GM19099 (cell line): Measurements from ENCODE around the gene TMEM26.

ENCODE experiments used
- POLR2A ChIP-seq: IDR thresholded peaks from 3 replicates; pipeline ENCODE4 v1.6.1; 2011; ENCODE audit warnings: low read depth; ENCODE audit not compliant: insufficient read length; ENCODE audit errors: extremely low read depth

Gene TMEM26

DNA sequence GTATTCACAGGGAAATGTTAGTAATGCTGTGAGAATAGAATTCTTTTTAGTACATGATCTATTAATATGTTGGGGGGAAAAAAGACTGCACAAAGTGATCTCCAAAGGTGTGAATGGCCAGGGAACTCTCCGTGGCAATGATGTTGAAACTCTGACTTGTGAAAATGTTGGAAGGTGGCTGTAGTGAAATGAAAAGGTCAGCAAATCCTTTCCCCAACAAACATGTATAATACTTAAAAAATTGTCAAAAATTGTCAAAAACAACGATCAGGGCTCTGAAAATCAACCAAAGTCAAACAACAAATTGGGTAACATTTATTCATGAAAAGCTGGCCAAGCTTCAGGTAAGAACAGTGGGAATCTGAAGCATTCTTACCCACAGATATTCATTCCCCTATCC, 35.5 kb downstream of the TMEM26 start:
- TF ChIP-seq POLR2A = no peak

DNA sequence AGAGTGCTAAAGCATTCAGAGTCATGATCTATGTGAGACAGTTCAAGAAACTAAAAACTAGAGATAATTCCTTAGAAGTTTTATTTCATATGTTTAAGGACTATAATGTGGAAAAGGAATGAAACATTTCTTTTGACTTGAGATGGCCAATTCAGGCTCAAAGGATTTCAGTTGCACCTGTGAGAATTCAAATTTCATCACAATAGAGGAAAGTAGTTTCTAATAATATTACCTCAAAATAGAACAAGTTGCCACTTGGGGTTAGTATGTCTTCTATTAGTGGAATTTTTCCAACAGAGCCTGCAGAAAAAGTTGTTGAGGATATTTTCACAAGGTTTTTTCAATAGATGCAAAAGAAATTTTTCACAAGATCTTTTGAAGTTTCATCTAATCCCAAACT, 37.4 kb downstream of the TMEM26 start:
- TF ChIP-seq POLR2A = no peak

DNA sequence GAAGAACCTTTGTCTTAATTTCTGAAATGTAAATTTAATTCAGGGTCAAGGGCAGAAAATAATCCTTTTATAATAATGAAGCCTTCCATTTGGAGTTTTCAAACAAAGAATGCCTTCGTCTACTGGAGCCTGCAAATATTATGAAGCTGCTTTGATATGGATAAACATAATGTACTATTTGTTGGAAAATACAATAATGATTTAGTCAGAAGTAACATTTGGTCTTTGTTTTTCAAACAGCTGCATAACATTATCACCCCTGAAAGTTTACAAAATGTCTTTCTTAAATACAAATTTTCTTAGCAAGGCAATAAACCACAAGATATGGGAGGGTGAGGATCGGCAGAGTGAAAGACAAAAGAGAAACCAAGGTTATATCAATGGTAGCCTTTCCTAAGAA, 41.5 kb downstream of the TMEM26 start:
- no peak for TF ChIP-seq POLR2A

DNA sequence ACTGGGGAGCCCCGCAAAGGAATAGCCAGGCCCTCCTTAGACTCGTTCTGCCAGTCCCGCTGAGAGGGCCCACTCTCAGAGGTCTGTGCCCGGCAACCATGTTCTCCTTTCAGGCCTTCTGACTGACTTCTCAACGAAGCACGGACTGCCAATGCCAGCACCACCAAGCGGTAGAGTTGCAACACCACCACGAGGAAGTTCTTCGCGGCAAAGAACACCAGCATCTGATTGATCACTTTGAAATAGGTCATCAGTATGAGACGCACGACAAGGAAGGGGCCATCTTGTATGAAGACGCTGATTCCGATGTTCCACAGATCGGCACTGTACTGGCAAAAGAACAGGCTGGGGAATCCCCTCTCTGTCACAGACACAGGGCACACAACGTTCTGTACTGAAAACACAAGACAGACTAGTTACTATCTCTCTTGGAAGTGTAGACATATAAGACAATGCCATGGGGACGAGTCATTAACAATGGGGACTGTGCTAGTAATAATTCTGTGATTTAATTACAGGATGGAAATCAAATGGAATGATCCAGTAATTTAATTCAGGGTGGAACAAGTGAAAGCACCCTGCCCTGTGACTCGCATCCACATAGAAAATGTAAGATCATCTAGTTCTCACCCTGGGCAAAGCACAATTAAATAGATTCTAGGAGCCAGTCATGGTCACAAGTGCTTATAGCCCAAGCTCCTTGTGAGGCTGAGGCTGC, 42.7 kb downstream of the TMEM26 start:
- no peak for TF ChIP-seq POLR2A

DNA sequence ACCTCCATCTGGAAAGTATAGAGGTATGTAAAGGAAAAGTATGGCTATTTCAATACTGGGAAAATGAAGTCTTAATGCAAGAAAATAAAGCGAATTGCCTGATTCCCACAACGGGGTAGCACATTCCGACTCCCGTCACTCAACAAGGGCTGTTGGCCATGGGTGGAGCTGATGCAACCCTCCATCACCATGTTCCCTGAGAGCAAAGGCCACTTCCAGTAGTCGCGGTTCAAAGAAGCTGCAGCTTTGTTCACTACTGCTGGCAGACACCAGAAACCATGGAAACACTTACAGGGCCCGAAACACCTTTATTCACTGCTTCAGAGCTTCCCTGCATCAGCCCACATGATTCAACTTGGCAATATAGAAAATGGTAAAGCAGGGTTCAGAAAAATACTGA, 44.0 kb downstream of the TMEM26 start:
- no peak for TF ChIP-seq POLR2A

DNA sequence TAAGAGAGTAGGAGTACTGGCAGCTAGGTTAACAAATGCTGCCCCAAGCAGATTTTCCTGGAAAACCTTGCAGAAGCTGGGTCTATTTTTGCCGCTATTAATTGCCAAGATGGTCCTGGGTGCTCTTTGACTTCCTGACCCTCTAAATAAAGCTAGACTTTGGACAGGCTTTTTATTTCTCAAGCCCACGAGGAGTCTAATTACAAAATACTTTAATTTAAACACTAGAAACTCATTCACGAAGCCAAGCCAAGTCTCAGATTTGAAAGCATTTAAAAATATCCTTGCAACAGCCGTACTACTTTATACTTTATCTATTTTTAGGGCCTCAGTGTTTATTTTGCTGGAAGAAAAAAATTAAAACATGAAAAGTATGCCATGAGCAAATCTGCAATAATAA, 45.1 kb downstream of the TMEM26 start:
- TF ChIP-seq POLR2A = no peak

DNA sequence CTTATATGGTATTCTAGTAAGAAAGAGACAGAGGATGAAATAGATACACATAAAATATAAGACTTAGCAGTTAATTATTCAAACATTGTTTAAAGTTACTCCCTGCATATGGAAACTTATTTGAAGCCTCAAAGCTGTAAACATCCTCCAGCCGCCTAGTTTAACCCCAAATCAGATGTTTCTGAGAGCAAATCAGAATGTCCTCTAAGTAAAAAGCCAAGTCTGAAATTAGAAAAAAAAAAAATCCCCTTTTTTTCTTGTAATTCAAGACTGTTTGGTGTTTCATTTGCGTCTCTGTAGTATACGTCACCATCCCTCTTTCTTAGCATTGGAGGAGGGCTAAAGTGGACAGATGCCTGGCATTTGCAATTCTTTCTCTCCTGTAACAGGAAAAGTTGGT, 46.4 kb downstream of the TMEM26 start:
- TF ChIP-seq POLR2A = no peak

DNA sequence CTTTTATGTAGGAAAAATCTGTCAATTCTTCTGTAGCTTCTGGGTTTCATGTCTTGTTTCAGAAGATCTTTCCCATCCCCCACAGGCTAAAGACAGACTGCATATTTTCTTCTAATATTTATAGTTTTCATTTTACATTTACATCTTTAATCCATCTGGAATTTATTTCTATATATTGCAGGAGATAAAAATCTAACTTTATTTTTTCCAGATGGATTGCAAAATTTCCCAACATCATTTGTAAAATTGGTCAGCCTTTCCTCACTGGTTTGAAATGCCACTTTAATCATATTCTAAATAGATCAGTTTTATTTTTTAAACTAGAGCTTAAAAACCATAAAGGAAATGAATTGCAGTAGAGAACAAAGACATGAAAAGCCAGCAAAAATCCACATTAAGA, 46.9 kb downstream of the TMEM26 start:
- no peak for TF ChIP-seq POLR2A

DNA sequence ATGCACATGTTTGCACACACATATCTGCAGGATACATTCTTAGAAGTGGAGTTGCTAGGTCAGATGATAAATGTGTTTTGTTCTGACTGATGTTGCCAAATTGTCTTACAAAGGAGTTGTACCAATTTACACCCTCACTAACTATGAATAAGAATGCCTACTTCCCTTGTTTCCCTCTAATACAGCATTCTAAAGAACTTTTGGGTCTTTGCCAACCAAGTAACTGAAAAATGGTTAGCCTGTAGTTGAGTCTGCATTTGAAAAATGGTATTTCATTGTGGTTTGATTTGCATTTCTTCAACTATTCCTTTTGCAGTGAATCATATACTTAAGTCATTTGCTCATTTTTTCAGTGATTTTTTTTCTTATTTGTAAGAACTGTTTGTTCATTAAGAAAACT, 48.4 kb downstream of the TMEM26 start:
- TF ChIP-seq POLR2A = no peak

DNA sequence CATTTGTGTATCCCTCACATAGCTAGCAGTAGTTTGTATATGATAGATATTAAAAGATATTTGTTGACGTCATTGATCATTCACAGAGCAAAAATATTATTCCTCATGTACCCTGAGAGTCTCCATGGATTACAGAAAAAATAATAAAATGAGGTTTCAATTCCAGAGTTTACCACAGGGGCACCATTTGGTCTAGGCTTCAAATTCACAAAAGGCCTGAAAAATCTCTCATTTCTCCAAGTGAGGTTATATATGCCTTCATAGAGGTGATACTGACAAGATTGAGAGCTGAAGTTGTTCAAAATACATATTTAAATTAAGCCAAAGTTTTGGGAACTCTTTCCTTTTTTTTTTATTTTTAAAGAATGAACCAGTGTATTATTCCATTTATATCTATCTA, 52.7 kb downstream of the TMEM26 start:
- no peak for TF ChIP-seq POLR2A

DNA sequence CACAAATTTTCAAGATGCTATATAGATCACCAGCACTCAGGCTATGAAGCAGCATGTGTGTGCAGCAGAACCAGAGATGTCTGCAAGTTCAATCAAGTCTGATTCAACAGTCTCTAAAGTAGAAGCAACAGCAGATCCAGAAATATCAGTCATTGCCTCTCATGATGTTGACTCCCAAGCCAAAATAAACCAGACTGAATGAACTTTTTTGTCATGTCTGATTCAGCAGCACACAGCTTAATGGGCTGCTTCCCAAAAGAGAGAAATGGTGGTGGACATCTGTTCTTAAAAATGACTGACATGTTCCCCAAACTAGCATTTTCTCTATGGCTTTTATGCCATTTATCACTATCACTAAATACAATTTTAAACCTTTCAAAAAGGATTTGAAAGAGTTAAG, 53.8 kb downstream of the TMEM26 start:
- TF ChIP-seq POLR2A = no peak

DNA sequence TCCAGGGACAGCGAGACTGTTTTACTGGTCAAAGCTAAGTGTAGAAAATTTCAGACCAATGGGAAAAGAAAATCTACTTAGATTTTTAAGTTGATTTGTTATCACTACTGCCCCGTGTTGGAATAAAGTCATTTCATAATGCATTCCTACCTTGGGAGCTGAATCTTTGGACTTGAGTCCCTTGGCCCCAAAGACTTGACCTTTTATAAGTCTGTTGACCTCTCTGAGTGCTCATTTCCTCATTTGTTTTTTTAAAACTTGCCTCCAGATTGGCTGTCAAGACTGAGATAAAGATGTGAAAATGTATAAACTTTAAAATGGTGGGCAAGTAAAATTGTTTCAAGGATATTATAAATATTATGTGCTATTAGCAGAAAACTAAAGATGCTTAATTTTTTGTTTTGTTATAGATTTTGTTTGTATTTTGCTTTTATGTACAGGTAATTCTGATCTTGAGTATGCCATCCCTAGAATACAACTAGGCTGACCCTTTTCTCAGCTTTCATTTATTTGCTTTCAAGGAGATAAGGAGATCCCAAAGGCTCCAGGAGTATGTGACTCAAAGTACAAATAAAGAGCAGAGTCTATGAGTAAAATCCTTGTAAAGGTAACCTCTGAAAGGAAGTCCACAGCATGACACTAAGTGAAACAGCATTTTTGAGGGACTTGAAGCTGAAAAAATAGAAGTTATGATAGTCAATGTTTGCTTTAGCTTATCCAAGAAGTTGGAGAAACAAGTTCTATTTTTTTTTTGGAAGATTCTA, 54.6 kb downstream of the TMEM26 start:
- no peak for TF ChIP-seq POLR2A

DNA sequence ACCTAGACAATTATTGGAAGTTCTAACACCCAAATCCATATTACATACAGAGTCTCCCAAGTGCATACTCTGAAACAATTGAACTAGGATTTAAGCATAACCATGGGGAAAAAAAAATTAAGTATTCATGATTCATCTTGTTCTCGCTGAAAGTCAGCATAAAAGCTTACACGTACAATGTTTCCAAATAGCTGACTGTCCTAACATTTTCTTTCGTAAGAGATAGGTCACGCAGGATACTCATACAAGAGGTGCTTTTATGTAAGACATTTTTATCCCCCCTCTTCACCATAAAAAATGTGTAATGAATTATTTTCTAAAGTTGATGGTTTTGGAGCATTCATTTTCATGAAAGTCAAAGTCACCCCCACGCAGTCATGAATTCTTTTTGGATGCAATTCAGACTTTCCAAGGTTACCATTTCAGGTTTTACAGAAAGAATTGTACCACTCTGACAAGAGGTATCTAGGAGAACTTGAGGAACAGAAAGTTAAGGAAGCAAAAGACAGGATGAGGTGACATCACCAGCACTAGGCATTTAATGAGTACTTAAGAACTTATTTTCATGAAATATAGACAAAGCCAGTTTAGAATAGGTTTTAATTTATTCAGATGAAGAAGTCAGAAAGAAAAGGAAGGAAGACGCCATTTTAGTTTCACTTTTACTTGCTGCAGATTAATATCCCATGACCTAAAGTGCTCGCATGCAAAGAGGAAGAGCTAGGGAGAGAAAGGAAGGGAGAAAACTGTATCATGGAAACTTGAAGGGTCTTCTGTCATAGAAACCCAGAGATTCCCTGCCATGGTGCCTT, 55.8 kb downstream of the TMEM26 start:
- TF ChIP-seq POLR2A = no peak

DNA sequence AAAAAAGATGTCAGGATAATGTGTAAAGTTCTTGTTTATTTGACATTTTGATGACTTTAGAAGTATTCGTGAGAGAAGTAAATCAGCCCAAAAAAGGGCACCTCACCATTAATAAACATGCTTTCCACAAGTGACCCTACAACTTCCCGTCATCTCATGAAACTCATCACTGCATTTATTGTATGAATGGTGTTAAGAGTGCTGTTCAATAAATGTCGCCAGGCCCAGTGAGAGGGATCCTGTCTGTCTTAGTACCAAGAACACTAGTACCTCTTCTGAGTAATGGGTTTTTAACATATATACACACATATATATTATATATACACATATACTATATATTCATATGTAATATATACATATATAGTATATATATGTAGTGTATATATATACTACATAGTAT, 61.9 kb downstream of the TMEM26 start:
- TF ChIP-seq POLR2A = no peak

DNA sequence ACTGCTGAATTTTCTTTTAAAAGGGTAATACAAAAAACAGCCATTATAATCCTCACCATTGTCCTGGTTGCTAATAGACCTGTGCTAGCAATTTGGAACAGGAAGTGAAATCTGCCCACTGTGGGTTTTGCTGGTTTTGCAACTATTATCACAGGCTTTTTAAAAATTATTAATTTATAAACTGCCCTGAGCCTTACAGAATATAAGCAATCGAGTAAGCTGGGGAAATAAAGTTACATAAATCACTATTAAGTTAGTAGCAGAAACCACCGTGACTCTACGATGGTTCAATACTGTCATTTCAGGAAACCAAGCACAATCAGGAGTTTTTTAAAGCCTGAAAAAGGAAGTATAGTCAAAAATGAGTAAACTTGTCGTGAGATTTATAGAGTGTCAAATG, 62.3 kb downstream of the TMEM26 start:
- no peak for TF ChIP-seq POLR2A

DNA sequence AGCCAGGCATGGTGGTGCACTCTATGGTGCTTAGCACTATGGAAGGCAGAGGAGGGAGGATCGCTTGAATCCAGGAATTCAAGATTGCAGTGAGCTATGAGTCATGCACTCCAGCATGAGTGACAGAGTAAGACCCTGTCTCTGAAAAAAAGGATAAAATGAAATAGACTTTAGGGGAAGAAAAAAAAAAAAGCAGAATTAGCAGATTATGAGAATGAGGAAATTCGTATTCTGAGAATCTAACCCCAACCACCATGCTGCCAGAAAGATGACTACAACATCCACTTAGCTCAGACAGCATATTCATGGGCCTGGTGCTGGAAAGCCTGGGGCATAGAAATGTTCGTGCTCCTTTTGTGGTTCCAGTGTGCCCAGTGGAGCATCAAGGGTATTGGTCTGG, 63.3 kb downstream of the TMEM26 start:
- TF ChIP-seq POLR2A = no peak

DNA sequence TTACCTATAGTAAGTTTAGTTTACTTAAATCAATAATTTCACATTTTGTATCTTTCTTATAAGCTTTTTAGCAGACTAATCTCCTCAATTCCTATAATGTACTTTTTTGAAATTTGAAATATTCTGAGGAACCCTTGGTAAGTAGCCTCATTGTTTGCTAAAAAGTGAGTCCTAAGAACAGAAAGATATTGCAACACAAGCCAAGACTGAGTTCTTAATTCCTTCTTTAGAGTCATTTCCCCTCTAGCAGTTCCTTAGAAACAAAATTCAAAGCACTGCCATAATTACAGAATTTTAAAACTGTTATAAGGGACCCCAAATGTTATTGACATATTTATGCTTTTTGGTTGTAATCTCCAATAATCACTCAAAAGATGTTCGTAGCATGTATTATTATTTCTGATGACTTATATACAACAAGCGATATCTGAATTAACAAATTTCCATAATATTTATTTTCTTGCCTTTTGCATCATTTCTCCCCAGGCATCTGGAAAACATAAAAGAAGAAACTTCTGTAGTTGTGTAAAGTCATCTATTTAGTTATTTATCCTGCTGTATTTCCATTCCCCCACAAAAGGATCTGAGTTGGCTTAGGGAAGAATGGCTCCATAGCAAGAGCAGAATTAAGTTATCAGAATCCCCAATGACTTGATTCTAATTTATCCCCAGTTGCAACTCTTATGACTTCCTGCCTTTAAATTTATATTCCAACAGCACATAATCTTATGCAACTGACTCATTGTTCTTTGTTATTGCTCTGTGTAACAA, 67.8 kb downstream of the TMEM26 start:
- TF ChIP-seq POLR2A = no peak
